HEK293T (cell line): ENCODE measurements around the gene ENTPD7.

Source experiments
- ARNT ChIP-seq: fragments of 450-650 bp; IDR thresholded peaks from 2 replicates; pipeline ENCODE4 v1.6.1; 2017; ENCODE audit warnings: mild to moderate bottlenecking
- ELF4 ChIP-seq: fragments of 450-650 bp; IDR thresholded peaks from 2 replicates; pipeline ENCODE4 v1.6.1; 2017; ENCODE audit warnings: antibody characterized with exemption
- L3MBTL2 ChIP-seq: fragments of 450-650 bp; conservative IDR thresholded peaks from 2 replicates; pipeline ENCODE4 v1.6.1; 2016; ENCODE audit warnings: mild to moderate bottlenecking
- SP1 ChIP-seq: fragments of 450-650 bp; IDR thresholded peaks from 2 replicates; pipeline ENCODE4 v1.6.1; 2017
- ZNF384 ChIP-seq: fragments of 450-650 bp; IDR thresholded peaks from 2 replicates; pipeline ENCODE4 v1.6.1; 2016
- TF ChIP-seq, protein P1 (sequence below): fragments of 450-650 bp; IDR thresholded peaks from 2 replicates; pipeline ENCODE4 v1.6.1; 2016

DNA sequence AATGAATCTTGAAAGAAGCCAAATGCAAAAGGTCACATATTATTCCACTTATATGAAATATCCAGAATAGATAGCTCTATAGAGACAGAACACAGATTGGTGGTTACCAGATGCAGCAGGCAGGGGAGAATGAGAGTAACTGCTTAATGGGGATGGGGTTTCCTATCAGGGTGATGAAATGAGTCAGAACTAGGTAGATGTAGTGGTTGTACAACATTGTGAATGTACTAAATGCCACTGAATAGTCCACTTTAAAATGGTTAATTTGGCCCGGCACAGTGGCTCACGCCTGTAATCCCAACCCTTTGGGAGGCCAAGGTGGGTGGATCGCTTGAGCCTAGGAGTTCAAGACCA is 29.7 kb upstream of the ENTPD7 start:
- TF ChIP-seq, protein P1, sequence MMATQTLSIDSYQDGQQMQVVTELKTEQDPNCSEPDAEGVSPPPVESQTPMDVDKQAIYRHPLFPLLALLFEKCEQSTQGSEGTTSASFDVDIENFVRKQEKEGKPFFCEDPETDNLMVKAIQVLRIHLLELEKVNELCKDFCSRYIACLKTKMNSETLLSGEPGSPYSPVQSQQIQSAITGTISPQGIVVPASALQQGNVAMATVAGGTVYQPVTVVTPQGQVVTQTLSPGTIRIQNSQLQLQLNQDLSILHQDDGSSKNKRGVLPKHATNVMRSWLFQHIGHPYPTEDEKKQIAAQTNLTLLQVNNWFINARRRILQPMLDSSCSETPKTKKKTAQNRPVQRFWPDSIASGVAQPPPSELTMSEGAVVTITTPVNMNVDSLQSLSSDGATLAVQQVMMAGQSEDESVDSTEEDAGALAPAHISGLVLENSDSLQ, result no peak
- TF ChIP-seq L3MBTL2 (no peak), ZNF384 (no peak), ELF4 (no peak), ARNT (no peak), SP1 (no peak)
